HG02870 (cell line): ENCODE results near the gene PPM1D.
"Not testable (repeated sequence)": the region's sequence is repeated elsewhere in the genome, so short reads cannot be mapped to it uniquely, and the experiment has no call there.

Experiments
- ATAC-seq: cut with Tn5 transposase; IDR thresholded peaks from one replicate; pipeline ENCODE4 v1.9.1; 2021; ENCODE audit warnings: mild to moderate bottlenecking, moderate library complexity; ENCODE audit not compliant: unreplicated experiment

PPM1D gene

GRCh38 chr17:60664022-60664421, 64.0 kb downstream of the PPM1D start:
- ATAC-seq, result no peak

GRCh38 chr17:60665602-60666001, 65.6 kb downstream of the PPM1D start:
- no peak for ATAC-seq

GRCh38 chr17:60668741-60669140, 68.7 kb downstream of the PPM1D start:
- not testable (repeated sequence) for ATAC-seq

GRCh38 chr17:60671482-60671881, 71.5 kb downstream of the PPM1D start:
- no peak for ATAC-seq

GRCh38 chr17:60674637-60675036, 74.6 kb downstream of the PPM1D start:
- not testable (repeated sequence) for ATAC-seq

- ATAC-seq, result no peak
Observed at GRCh38 chr17:60675997-60676396, 76.0 kb downstream of the PPM1D start.

- ATAC-seq, result no peak
Observed at GRCh38 chr17:60676758-60677307, 76.8 kb downstream of the PPM1D start.

- peak; percentile 95 for ATAC-seq
Observed at GRCh38 chr17:60677308-60678117, 77.5 kb downstream of the PPM1D start, which contains the start of gene BCAS3. TSS of gene BCAS3 (plus strand) at chr17:60677851.

- ATAC-seq, result no peak
Observed at GRCh38 chr17:60678118-60678444, 78.1 kb downstream of the PPM1D start.

GRCh38 chr17:60679287-60679686, 79.3 kb downstream of the PPM1D start:
- no peak for ATAC-seq

GRCh38 chr17:60680754-60681153, 80.8 kb downstream of the PPM1D start:
- ATAC-seq, result no peak

GRCh38 chr17:60685437-60685836, 85.4 kb downstream of the PPM1D start:
- ATAC-seq, result no peak

- no peak for ATAC-seq
Observed at GRCh38 chr17:60695960-60696359, 96.0 kb downstream of the PPM1D start.

- ATAC-seq, result no peak
Observed at GRCh38 chr17:60699090-60699489, 99.1 kb downstream of the PPM1D start.

- ATAC-seq, result no peak
Observed at GRCh38 chr17:60704170-60704569, 104.2 kb downstream of the PPM1D start.

- ATAC-seq, result no peak
Observed at GRCh38 chr17:60712675-60713074, 112.7 kb downstream of the PPM1D start.

- ATAC-seq, result no peak
Observed at GRCh38 chr17:60713608-60714007, 113.6 kb downstream of the PPM1D start.
